Measurements from ENCODE around the gene ACAP2.
"Not testable (repeated sequence)": the region's sequence is repeated elsewhere in the genome, so short reads cannot be mapped to it uniquely, and the experiment has no call there.

Gene ACAP2

GRCh38 chr3:195290643-195291042 lies 152.2 kb downstream of the ACAP2 start:
- not testable (repeated sequence) for DNase-seq (ENCODE audit: low read depth in 2 of 2)

GRCh38 chr3:195286115-195286872 lies 156.5 kb downstream of the ACAP2 start:
- DNase-seq (ENCODE audit: low read depth in 2 of 2), result no peak

DNA sequence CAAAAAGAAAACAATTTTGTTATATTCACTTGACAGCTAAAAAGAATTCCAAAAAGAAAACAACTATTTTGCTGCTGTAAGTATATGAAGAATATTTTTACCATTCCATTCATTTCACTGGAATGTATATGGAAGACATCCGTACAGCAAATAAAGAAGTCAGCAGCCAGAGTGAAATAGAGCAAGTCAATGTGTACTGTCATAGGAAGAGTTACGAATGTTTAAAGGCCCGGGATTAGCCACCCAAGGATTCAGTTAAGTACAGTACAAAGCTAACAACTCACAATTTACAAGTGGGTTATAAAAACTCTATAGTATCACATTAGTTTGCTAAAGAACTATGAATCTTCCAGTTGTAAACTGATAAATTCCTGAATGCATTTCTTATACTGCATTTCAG lies 157.4 kb downstream of the ACAP2 start:
- DNase-seq (ENCODE audit: low read depth in 2 of 2), result no peak

DNA sequence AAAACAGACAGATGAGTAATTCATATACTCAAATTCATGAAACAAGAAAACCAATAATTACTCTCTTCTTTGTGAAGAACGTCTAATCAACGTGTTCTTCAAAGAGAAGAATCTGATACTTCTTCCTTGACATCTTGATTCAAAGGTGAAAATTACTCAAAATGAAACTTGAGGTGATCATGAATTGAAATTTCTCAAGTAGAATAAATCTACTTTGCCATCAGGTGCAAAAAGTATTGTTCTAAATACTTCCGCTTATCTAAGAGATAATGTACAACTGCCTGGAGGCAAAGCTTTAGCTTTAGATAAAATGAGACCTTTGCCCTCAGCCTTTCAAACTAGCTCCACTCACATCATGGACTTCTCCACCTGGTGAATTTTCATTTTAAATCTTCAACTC lies 158.0 kb downstream of the ACAP2 start:
- no peak for DNase-seq (ENCODE audit: low read depth in 2 of 2)

- DNase-seq (ENCODE audit: low read depth in 2 of 2), result no peak
These were observed 159.9 kb downstream of the ACAP2 start for GRCh38 chr3:195282961-195283360.

GRCh38 chr3:195274259-195274966 lies 168.4 kb downstream of the ACAP2 start:
- no peak for DNase-seq (ENCODE audit: low read depth in 2 of 2)

GRCh38 chr3:195271410-195272243 lies 171.2 kb downstream of the ACAP2 start:
- DNase-seq (ENCODE audit: low read depth in 2 of 2), result peak; percentile 84 to 86

DNA sequence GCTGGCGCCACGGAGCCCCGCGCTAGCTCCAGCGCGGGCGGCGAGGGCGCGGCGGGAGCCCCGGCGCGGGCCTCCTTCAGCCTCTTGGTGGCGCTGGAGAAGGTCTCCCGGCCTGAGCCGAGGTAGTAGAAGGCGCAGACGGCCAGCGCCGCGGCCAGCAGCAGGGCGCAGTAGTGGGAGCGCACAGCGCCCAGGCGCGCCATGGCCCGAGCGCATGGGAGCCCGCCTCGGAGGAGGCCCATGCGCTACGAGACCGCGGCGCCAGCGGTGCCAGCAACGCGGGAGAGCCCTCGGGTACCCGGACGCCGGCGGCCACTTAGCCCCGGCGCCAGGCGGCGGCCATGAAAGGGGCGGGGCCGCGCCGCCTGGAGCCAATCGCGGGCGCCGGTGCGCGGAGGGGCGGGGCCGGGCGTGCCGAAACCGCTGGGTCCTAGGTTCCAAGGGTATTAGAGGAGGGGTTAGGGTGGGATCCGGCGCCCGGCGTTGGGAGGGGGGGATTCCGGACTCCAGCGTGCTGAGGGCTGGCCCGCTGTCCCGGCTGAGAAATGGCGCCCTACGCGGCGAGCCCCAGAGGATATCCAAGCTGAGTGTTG lies 171.9 kb downstream of the ACAP2 start, which contains the start of gene XXYLT1:
Gene XXYLT1 (minus strand): TSS at position 343 of the 593 bp plus-strand sequence. CDS start 101 bp downstream, at position 242.
- DNase-seq (ENCODE audit: low read depth in 2 of 2), result peak; percentile 82 to 86

DNA sequence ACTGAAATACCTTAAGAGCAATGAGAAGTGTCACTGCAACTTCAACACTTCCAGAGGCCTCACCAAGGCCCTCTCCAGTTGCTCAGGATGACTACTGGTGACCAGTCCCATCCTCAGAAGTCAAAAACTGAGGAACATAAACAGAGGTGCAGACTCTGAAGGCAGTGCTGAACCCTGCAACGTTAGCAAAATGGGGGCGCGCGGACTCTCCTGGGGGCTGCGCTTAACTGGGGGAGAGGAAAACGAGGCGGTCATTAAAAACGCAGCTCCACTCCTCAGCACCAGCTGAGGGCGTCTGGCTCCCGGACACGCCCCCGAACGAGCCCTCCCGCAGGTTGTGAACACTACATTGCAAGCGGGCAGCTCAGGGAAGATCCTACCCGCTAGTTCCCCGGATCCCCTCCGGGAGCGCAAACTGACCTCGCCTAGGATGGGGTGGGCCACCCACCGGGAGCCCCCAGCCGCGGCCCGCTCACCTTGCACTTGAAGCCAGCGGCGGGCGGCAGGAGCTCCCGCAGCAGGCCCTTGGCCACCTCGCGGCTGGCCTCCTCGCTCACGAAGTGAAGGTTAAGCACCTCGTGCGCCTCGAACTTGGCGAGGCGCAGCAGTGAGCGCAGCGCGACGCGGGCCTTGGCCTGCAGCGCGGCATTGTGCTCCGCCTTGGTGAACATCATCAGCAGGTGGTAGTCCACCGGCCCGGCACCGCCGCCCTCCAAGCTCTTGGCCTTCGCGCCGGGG lies 172.6 kb downstream of the ACAP2 start:
- DNase-seq (ENCODE audit: low read depth in 2 of 2), result peak; percentile 18 to 43

DNA sequence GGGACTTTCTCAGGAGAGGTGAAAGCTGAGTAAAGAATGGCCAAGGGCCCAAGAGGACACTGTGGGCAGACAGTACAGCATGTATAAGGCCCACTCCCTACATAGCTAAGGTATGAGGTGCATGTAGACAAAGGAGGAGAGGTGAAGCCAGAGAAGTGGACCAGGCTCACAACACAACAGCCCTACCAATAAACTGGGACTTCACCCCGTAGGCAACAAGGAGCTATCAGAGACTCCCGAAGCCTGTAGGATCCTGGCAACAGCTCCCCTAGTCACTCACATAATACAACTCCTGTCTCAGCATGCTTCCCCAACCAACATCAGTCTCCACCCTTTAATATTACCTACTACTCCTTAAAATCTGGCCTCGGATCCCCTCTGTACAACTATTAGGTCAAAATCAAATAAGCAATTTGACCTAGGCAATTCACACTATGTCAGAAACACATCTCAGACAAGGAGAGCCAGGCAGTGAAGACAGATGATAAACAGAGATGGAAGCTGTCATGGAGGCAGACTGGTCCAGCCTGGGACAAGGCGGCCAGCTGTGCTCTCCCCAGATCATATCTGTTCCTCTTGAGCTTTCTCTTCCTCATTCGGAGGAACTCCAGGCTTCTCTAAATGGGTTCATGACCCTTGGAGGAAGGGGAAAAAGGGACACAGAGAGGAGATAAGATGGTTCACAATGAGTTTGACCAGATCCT lies 173.3 kb downstream of the ACAP2 start:
- DNase-seq (ENCODE audit: low read depth in 2 of 2), result no peak

DNA sequence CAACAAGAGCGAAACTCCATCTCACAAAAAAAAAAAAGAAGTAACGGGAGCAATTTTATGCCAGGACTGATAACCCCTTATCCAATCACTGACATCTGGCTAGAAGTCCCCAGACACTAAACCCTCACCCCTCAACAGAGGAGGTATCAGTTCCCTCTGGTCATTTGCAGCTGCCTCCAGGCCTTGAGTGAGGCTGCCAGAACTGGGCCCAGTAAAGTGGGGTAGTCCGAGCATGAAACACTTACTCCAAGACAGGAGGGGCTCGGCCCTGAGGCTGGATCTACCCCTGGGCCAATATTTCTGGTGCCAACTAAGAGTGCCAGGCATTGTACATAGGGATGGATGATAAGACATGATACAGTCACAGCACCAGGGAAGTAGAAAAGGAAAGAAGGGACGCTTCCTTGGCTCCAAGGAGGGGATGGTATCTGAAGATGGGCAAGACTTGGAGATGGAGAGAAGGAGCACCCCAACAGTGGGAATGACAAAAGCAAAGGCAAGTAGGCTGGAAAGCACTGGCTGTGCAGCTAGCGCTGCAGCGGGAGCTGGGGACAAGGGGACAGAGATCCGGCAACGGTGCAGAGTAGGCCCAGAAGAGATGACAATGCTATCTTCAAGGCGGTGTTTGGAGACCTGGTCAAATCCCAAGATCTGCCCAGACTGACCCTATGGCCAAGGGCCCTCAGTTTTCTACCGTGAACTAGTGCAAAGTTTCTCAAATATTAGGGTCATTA lies 174.1 kb downstream of the ACAP2 start:
- no peak for DNase-seq (ENCODE audit: low read depth in 2 of 2)

DNA sequence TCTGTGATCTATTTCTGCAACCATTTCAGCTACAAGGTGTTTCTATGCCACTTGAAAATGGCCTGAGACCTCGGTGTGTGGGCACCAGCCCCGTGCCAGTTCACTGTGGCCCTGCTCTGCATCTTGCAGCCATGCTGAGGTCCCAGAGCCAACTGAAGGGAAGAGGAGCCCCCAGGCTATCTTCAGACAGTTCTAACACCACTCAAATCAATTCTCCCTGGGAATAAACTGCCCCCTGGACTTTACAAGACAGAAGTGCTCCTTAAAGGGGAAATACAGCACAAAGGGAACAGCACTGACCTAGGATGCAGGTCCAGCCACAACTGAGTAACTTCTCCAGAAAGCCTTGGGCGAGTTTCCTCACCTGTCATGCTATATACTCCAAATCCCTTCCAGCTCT lies 175.7 kb downstream of the ACAP2 start:
- DNase-seq (ENCODE audit: low read depth in 2 of 2), result no peak

GRCh38 chr3:195266428-195266827 lies 176.4 kb downstream of the ACAP2 start:
- DNase-seq (ENCODE audit: low read depth in 2 of 2), result no peak

GRCh38 chr3:195265363-195265976 lies 177.3 kb downstream of the ACAP2 start:
- DNase-seq (ENCODE audit: low read depth in 2 of 2), result no peak

DNA sequence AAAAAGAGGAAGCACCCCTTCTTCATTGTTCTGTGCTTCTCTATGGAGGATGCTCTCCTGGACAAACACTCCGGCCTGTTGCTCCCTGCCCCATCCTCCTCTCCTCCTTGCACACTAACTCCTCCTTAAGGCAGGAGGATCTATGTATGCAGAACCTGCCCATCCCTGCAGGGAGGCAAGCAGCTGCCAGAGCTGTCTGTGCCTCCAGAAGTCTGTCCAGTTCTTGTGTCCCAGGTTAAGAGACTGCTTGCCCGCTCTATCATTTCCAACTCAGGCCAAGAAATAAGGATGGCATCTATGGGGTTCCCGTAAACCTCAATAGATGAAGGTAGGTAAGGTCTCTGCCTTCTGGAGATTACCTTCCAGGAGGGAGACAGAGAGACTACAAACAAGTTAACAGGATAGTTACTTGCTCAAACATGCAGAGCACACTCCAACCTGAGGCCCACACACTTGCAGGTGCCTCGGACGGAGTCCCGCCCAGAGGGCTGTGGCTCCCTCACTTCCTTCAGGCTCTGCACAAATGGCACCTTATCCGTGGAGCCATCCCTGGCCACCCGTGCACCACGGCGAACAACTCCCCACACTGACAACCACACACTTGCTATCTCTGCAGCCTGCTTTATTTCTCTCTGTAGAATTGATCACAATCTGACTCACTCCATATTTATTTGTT lies 178.8 kb downstream of the ACAP2 start:
- DNase-seq (ENCODE audit: low read depth in 2 of 2), result no peak

DNA sequence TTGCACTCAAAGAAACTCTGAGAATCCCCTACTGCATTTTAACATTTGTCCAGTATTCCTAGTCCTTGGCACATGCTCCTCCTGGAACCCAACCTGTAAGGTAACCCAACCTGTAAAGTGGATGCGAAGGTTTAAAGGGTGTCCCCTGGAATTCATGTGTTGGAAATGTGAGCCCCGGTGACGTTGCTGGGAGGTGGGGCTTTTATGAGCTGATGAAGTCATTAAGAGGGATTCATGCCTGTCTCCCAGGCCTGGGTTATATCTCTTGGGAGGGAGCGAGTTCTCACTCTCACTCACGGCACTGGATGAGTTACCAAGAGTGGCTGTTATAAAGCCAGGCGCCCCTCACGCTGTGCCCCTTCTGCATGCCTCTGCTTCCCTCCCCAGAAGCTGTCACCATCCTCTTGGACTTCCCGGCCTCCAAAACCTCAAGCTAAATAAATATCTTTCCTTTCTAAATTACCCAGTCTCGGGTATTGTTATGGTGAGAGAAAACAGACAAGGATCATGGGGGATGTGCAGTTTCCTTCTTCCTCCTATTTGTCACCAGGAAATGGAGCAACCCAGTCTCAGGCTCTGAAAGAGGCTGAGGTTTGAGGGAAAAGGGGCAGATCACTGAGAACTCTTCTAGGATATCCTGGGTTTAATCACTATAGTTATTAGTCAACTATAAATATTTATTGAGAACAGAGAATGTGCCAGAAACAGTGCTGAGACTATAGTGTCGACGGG lies 179.5 kb downstream of the ACAP2 start:
- no peak for DNase-seq (ENCODE audit: low read depth in 2 of 2)

GRCh38 chr3:195261925-195262324 lies 180.9 kb downstream of the ACAP2 start:
- DNase-seq (ENCODE audit: low read depth in 2 of 2), result no peak

DNA sequence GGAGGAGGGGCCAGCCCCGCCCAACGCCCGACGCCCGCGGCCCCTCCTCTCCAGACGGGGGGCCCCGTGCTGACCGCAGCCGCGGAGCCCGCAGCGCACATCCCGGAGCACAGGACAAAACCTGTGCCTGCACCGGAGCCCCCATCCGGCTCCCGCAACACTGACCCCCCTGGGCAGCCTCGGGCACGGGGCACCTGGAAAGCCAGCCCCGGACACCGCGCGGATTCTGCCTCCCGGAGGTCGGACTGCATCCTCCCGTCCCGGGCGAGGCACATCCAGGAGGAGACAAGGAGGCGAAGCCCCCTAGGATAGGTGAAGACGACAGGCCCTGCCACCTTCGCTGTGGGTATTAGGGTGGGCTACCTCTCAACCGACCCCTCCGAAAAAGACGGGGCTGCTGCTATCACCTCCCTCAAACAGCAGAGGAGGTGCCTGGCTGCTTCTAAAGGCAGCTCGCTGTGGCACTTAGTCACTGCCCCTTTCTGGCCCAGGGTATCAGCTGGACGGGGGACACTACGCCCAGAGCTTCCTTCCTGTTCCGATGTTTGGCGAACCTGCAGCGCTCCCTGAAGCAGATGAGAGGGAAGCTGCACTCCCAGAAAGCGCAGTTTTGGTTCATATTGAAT lies 182.4 kb downstream of the ACAP2 start:
- DNase-seq (ENCODE audit: low read depth in 2 of 2), result no peak

Measured in activated CD4-positive, alpha-beta T cell treated with anti-CD3 and anti-CD28 coated beads for 24 hours (primary cell).